Esophagus squamous epithelium (tissue), 5 donors: ENCODE measurements around the gene IQGAP2. TPM values are rescaled to one million over a fixed set of nuclear protein-coding genes. Genes with fewer than 3 reads are reported as not detected.

Experiments used
- DNase-seq: peaks from one replicate; lab custom pipeline; 2025; lab: John Stamatoyannopoulos, UW
- H3K27ac ChIP-seq, 4 donors: fragments of 200-600 bp; sonication (generic); one replicate each; pipeline ENCODE4 v1.5.1; 2016 to 2019; ENCODE audit warnings: mild to moderate bottlenecking in 1 of 4
- H3K27me3 ChIP-seq, 4 donors: fragments of 200-600 bp; sonication (generic); 1 replicate in 3 of 4; 2 replicates in 1 of 4; pipeline versions ENCODE4 v1.5.1 to v1.6.0; 2017 to 2021; ENCODE audit warnings: antibody characterized with exemption in 1 of 4
- H3K36me3 ChIP-seq, 3 donors: fragments of 200-600 bp; sonication (generic); one replicate each; pipeline ENCODE4 v1.5.1; 2016 to 2019
- H3K4me1 ChIP-seq, 3 donors: fragments of 200-600 bp; sonication (generic); one replicate each; pipeline ENCODE4 v1.5.1; 2017 to 2019
- H3K4me3 ChIP-seq, 4 donors: fragments of 200-600 bp; sonication (generic); 1 replicate in 3 of 4; 2 replicates in 1 of 4; pipeline ENCODE4 v1.5.1; 2016 to 2019; ENCODE audit warnings: mild to moderate bottlenecking in 2 of 4, moderate library complexity in 1 of 4
- H3K9me3 ChIP-seq, 3 donors: fragments of 200-600 bp; sonication (generic); one replicate each; pipeline ENCODE4 v1.5.1; 2016 to 2019
- POLR2A ChIP-seq, 4 donors: fragments of 450-650 bp; IDR thresholded peaks; one replicate each; pipeline ENCODE4 v1.6.1; 2017; ENCODE audit warnings: antibody characterized with exemption in 4 of 4, mild to moderate bottlenecking in 4 of 4, moderate library complexity in 3 of 4
- WGBS, 2 donors: methylation state at CpG; one replicate each; pipeline ENCODE4 v1.1.5; 2018; 5-methylcytosine and 5-hydroxymethylcytosine counted together
- intact Hi-C: fragments of 100-400 bp; cut with DNase I; formaldehyde crosslinking; loops from one replicate; pipeline ENCODE4 v1.15.0; 2022
- total RNA-seq, 4 donors: library from RNA; depleted of rRNA; stranded (reverse); fragments of >200 nt; gene quantifications; one replicate each; pipeline ENCODE4 v1.1.0, GENCODE V29; 2016
- TF ChIP-seq, protein P1 (sequence below), 6 experiments: fragments of 450-650 bp in 4 of 6; fragments of 200-600 bp in 2 of 6; sonication (generic) in 2 of 6; IDR thresholded peaks; one replicate each; pipeline ENCODE4 v1.5.1; 2016 to 2019; ENCODE audit warnings: antibody characterized with exemption in 6 of 6, mild to moderate bottlenecking in 4 of 6, moderate library complexity in 4 of 6
- donor health status: DM: yes; HTN: yes; CAD: no.

The IQGAP2 gene
- total RNA-seq, 4 donors from 2014 or later = 3.0 to 16.6 (median 5.9) TPM

DNA sequence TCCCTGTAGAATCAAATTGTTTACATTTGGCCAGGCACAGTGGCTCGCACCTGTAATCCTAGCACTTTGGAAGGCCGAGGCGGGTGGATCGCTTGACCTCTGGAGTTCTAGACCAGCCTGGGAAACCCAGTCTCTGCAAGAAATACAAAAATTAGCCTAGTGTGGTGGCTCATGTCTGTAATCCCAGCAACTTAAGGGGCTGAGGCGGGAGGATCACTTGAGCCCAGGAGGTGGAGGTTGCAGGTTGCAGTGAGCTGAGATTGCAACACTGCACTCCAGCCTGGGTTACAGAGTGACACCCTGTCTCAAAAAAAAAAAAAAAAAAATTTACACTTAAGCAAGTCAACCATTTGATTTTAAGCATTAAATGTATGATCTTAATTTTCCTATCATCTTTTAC is 17.5 kb upstream of the IQGAP2 start:
- Histone ChIP-seq H3K4me3 (no peak overlapping the region), H3K4me1 (peaks cover 0 to 48% (median 4%) of the 10 kb centered on the region in 3 donors), H3K27ac (no peak overlapping the region), H3K36me3 (no peaks in the 10 kb centered on the region), H3K27me3 (no peaks in the 10 kb centered on the region), H3K9me3 (no peaks in the 10 kb centered on the region)
- no peak for DNase-seq
- intact Hi-C loops = no loop called here
- TF ChIP-seq POLR2A (IDR thresholded peaks at IDR 0.05) = no peak
- TF ChIP-seq, protein P1, sequence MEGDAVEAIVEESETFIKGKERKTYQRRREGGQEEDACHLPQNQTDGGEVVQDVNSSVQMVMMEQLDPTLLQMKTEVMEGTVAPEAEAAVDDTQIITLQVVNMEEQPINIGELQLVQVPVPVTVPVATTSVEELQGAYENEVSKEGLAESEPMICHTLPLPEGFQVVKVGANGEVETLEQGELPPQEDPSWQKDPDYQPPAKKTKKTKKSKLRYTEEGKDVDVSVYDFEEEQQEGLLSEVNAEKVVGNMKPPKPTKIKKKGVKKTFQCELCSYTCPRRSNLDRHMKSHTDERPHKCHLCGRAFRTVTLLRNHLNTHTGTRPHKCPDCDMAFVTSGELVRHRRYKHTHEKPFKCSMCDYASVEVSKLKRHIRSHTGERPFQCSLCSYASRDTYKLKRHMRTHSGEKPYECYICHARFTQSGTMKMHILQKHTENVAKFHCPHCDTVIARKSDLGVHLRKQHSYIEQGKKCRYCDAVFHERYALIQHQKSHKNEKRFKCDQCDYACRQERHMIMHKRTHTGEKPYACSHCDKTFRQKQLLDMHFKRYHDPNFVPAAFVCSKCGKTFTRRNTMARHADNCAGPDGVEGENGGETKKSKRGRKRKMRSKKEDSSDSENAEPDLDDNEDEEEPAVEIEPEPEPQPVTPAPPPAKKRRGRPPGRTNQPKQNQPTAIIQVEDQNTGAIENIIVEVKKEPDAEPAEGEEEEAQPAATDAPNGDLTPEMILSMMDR (IDR thresholded peaks at IDR 0.05) = no peak
- 87 to 92% methylated on average over 5 of the region's 5 CpGs for WGBS, 2 donors

DNA sequence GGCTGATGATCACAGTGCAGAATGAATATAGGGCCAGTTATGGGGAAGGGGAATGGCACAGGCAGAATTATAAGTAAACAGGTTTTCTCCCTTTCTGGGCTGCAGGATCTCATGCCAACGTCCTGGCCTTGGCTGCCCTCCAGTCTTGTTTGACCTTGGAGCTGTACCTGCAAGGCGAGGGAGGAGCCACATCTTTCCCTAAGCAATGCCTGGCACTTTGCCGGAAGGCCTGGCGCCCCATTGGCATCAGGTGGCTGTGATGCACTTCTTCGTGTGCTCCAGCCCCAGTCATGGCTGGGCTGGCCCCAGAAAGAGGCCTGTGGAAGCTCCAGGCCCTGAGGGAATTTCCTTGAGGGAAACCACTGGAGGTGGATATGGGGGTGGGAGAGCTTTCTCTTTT is 16.7 kb upstream of the IQGAP2 start:
- DNase-seq = no peak
- intact Hi-C loops = no loop called here
- H3K36me3 ChIP-seq = no peaks in the 10 kb centered on the region
- no peaks in the 10 kb centered on the region for H3K9me3 ChIP-seq
- H3K27ac ChIP-seq = no peak overlapping the region
- peaks cover 0 to 48% (median 4%) of the 10 kb centered on the region in 3 donors for H3K4me1 ChIP-seq
- 43 to 50% methylated on average over 2 to 3 of the region's 5 CpGs for WGBS, 2 donors
- no peaks in the 10 kb centered on the region for H3K27me3 ChIP-seq
- H3K4me3 ChIP-seq = no peak overlapping the region
- TF ChIP-seq, protein P1 (IDR thresholded peaks at IDR 0.05) = no peak
- TF ChIP-seq POLR2A (IDR thresholded peaks at IDR 0.05) = no peak

DNA sequence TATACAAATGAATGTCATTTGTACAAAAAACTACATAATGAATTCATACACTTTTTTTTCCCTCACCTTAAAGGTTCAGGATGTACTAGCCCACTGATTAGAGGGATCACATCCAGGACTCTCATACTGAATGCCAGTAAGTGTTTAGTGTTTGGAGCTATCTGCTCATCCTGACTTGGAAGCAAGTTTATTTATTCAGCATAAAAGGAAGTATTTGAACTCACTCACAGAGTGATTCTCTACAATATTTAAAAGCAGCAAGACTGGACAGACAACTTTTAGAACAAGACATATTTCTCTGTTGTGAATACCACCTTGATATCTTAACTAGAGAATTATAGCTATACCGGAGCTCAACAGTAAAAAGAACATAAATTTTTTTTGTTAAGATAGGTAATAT is 14.8 kb upstream of the IQGAP2 start:
- peaks cover 0 to 48% (median 4%) of the 10 kb centered on the region in 3 donors for H3K4me1 ChIP-seq
- intact Hi-C loops = no loop called here
- no peaks in the 10 kb centered on the region for H3K27me3 ChIP-seq
- no peak for DNase-seq
- no peak overlapping the region for H3K27ac ChIP-seq
- no peak for TF ChIP-seq POLR2A (IDR thresholded peaks at IDR 0.05)
- TF ChIP-seq, protein P1 (IDR thresholded peaks at IDR 0.05) = no peak
- no peaks in the 10 kb centered on the region for H3K36me3 ChIP-seq
- WGBS, 2 donors = 46 to 49% methylated on average over 1 of the region's 1 CpG
- H3K4me3 ChIP-seq = no peak overlapping the region
- H3K9me3 ChIP-seq = no peaks in the 10 kb centered on the region

DNA sequence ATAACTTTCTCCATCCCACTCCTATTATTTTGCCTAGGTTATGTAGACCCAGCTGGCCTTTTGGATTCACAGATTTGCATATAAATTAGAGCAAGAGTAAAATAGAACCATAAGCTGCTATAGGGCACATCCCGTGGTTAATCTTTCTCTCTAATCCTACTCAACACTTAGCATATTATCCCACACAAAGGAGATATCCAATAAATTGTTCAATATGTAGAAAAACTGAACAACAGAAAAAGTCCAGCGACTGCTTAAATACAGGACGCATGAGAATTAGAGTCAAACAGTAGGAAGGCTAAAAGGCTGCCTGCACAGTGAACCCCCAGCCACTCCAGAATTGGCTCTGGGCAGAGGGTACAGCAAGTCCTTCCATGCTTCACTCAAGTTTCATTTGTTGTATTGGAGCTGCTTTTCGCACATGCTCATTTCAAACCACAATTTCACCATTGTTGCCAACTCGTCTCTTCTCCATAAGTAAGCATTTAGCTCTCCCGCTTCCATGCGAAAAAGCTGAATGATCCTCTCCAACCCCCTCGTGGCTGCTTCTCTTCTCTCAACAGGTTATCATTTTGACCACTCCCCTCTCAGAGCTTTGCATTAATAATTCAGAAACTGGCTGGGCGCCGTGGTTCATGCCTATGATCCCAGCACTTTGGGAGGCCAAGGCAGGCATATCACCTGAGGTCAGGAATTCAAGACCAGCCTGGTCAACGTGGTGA is 14.1 kb upstream of the IQGAP2 start:
- TF ChIP-seq, protein P1 (IDR thresholded peaks at IDR 0.05) = no peak
- TF ChIP-seq POLR2A (IDR thresholded peaks at IDR 0.05) = no peak
- Histone ChIP-seq H3K4me1 (peaks cover 0 to 46% (median 4%) of the 10 kb centered on the region in 3 donors), H3K4me3 (no peak overlapping the region), H3K27me3 (no peaks in the 10 kb centered on the region), H3K36me3 (no peaks in the 10 kb centered on the region), H3K9me3 (no peaks in the 10 kb centered on the region), H3K27ac (no peak overlapping the region)
- intact Hi-C loops = no loop called here
- WGBS, 2 donors = 80 to 88% methylated on average over 9 to 11 of the region's 11 CpGs
- no peak for DNase-seq

DNA sequence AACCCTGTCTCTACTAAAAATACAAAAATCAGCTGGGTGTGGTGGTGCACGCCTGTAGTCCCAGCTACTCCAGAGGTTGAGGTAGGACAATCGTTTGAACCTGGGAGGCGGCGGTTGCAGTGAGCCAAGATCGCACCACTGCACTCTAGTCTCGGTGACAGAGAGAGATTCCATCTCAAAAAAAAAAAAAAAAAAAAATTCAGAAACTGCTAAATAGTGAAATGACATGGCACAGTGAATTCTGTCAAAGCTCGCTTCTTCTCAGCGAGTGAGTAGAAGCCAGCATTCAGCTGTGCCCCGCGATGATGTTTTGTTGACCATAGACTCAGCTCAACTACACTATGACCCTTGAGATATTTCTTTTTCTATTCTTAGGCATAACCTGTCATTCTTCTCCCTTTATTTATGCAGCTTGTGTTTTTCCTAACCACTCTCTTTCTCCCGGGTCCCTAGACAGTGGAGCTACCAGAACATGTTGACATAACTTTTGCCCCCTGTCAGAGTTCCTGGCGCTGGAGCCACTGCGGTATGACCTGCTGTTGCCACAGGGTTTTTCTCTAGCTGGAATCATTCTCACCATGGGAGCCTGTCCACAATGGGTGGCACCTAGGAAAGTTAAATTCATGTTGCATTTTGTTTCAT is 13.5 kb upstream of the IQGAP2 start:
- H3K27me3 ChIP-seq = no peaks in the 10 kb centered on the region
- DNase-seq = no peak
- H3K36me3 ChIP-seq = no peaks in the 10 kb centered on the region
- no peak overlapping the region for H3K27ac ChIP-seq
- intact Hi-C loops = no loop called here
- 80 to 87% methylated on average over 13 of the region's 13 CpGs for WGBS, 2 donors
- TF ChIP-seq, protein P1 (IDR thresholded peaks at IDR 0.05) = no peak
- no peak for TF ChIP-seq POLR2A (IDR thresholded peaks at IDR 0.05)
- H3K9me3 ChIP-seq = no peaks in the 10 kb centered on the region
- H3K4me1 ChIP-seq = peaks cover 0 to 42% (median 4%) of the 10 kb centered on the region in 3 donors
- no peak overlapping the region for H3K4me3 ChIP-seq
